Measurements from ENCODE around the gene XRCC5.

GRCh38 chr2:216101109-216101508, 8.0 kb upstream of the XRCC5 start:
- TF ChIP-seq CTCF (IDR thresholded peaks at IDR 0.05) (no peak), EZH2phosphoT487 (IDR thresholded peaks at IDR 0.05) (no peak)

Data from neural progenitor cell (in vitro differentiated cells).